ENCODE data around the gene ARID1A.
"Not testable (repeated sequence)": the region's sequence is repeated elsewhere in the genome, so short reads cannot be mapped to it uniquely, and the experiment has no call there.

ARID1A gene

GRCh38 chr1:26695356-26696118 is at the start of gene ARID1A:
Gene ARID1A, plus strand, starts transcription at chr1:26696015. Its CDS starts 389 bp downstream, at chr1:26696404.
- peak; percentile 92 for DNase-seq (ENCODE audit: low read depth in 2 of 2)

GRCh38 chr1:26664802-26665201 is 31.0 kb upstream of the ARID1A start:
- DNase-seq (ENCODE audit: low read depth in 2 of 2): no peak

DNA sequence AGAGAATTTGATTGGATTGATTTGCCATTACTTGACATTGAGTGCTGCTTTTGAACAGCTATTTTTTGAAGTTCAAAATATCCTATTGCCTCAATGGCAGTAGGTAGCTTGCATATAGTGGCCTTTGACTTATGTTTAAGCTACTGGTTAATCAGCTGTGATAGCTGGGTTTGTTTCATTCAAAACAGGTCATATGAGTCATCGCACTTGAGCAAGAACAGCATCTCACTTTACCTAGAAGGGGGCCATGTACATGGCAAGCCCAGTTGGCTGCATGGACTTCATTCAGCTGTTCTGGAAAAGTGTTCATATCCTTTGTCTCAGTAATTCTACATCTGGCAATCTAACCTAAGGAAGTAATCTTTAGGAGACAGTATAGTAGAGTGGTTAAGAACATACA is 29.0 kb upstream of the ARID1A start:
- DNase-seq (ENCODE audit: low read depth in 2 of 2): no peak

DNA sequence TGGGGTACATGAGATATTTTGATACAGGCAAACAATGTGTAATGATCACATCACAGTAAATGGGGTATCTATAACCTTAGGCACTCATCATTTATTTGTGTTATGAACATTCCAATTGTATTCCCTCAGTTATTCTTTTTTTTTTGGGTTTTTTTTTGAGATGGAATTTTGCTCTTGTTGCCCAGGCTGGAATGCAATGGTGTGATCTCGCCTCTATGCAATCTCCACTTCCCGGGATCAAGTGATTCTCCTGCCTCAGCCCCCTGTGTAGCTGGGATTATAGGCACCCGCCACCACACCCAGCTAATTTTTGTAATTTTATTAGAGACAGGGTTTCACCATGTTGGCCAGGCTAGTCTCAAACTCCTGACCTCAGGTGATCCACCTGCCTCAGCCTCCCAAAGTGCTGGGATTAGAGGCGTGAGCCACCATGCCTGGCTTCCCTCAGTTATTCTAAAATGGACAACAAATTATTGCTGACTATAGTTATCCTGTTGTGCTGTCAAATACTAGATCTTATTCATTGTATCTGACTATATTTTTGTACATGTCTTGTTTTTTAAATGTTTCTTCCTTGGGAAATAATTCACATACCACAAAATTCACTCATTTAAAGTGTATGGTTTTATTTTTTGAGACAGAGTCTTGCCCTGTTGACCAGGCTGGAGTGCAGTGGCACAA is 27.6 kb upstream of the ARID1A start:
- not testable (repeated sequence) for DNase-seq (ENCODE audit: low read depth in 2 of 2)

DNA sequence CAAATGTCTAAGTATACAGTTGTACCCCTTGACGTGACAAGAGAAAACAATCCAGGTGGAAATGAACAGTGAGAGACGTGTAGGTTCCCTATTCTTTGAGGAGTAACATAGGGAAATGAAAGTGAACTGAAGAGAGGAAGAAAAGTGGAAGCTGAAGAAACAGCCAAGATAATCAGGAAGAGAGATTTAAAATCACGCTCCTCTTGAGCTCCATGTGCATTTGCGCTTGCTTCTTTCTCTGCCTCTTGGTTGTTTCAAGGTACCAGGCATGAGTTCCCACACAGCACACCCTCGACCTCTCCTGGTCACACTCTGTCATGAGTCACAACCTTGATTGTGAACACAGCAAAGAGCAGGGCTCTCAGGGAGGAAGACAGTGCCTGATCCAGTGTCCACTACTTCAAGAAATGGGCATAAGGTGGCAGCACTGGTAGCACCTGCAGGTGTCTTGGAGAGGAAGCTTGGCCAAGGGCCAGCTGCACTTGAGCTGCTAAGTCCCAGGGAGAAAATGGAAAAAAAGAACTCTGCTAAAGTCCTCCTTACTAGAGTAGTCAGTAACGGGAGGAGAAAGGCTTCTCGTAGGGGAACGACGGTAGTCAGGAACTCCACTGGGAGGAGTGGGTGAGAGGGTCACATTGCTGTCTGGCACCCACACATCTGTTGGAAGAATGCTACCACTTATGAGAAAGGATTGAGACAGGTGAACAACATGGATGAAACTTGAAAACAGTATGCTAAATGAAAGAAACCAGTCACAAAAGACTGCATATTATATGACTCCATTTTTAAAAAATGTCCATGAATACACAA is 18.3 kb upstream of the ARID1A start:
- peak in 1 of 2 donors; percentile 41 for DNase-seq (ENCODE audit: low read depth in 2 of 2)

GRCh38 chr1:26684763-26685508 is 10.9 kb upstream of the ARID1A start:
- no peak for DNase-seq (ENCODE audit: low read depth in 2 of 2)

- DNase-seq (ENCODE audit: low read depth in 2 of 2): no peak
Measured at GRCh38 chr1:26686795-26687194, 9.0 kb upstream of the ARID1A start.

DNA sequence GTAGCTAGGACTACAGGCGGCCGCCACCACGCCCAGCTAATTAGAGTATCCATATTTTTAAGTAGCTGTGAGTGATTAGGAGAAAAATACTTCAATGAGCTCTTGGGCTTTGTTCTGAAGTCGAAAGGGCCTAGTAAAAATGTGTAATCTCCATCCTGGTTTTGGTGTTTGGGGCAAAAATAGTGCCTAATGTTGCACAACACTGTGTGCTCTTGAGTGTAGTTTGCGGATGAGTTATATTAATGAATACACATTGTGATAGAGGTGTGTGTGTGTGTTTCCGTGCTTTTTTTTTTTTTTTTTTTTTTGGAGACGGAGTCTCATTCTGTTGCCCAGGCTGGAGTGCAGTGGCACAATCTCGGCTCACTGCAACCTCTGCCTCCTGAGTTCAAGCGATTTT is 6.3 kb upstream of the ARID1A start:
- no peak for DNase-seq (ENCODE audit: low read depth in 2 of 2)

GRCh38 chr1:26690157-26690556 is 5.7 kb upstream of the ARID1A start:
- DNase-seq (ENCODE audit: low read depth in 2 of 2): no peak

DNA sequence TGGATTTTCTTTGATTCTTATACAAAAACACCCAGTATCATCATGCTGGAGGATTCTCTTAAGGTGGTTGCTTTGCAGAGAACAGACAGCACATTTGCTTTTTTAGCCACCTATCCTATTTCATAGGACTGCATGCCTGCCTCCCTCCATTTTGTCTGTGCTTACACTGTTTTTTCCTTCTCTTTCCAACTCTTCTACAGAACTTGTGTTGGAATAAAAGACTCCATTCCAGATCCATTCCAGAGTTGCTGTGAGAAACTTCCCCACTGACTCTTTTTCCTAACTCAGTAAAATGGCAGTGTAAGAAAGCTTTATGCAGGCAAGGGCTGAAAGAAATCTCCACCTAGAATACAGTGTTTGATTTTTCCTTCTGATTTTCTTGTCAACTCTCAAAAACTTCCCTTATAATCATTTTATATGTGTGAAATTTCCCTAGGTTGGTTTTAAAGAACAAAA is 5.2 kb upstream of the ARID1A start:
- DNase-seq (ENCODE audit: low read depth in 2 of 2): no peak

- peak; percentile 59 to 65 for DNase-seq (ENCODE audit: low read depth in 2 of 2)
Measured at GRCh38 chr1:26692211-26692792, 3.5 kb upstream of the ARID1A start.

GRCh38 chr1:26692793-26693490 is 2.9 kb upstream of the ARID1A start:
- peak; percentile 81 for DNase-seq (ENCODE audit: low read depth in 2 of 2)

GRCh38 chr1:26693599-26694572 is 1.9 kb upstream of the ARID1A start:
- DNase-seq (ENCODE audit: low read depth in 2 of 2): no peak

DNA sequence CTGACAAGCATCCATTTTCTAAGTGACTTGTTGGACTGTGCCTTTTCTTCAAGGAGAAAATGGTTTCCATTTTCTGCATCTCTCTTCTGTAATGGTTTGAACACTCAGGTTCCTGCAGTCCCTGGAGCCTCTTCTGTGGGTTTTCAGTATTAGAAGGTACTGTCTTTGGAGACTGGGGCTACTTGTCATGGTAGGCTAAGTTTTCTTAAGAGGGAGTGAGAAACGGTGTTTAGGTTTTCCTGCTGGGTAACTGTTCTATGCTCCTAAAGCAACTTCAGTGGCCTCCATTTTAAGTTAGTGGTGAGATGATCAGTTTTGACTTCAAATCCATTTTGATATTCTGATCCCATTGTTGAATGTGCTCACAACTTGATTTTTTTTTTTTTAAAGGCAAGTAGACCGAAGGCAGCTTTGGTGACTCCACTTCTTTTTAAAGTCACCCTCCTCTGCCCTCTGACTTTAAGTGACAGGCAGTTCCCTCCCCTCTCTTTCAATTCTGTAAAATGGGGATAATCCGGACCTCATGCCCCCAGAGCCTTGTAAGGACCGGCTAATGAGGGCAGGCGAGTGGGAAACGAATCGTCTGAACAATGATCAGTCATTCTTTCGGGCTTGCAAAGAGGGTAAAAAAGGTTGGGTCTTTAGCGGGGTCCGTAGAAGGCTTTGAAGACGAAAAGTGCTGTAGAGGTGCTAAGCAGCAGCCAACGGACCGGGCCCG is 1.0 kb upstream of the ARID1A start:
- DNase-seq (ENCODE audit: low read depth in 2 of 2): no peak

- peak in 1 of 2 donors; percentile 16 for DNase-seq (ENCODE audit: low read depth in 2 of 2)
Measured at GRCh38 chr1:26696119-26696653, 371 bp downstream of the ARID1A start.

DNA sequence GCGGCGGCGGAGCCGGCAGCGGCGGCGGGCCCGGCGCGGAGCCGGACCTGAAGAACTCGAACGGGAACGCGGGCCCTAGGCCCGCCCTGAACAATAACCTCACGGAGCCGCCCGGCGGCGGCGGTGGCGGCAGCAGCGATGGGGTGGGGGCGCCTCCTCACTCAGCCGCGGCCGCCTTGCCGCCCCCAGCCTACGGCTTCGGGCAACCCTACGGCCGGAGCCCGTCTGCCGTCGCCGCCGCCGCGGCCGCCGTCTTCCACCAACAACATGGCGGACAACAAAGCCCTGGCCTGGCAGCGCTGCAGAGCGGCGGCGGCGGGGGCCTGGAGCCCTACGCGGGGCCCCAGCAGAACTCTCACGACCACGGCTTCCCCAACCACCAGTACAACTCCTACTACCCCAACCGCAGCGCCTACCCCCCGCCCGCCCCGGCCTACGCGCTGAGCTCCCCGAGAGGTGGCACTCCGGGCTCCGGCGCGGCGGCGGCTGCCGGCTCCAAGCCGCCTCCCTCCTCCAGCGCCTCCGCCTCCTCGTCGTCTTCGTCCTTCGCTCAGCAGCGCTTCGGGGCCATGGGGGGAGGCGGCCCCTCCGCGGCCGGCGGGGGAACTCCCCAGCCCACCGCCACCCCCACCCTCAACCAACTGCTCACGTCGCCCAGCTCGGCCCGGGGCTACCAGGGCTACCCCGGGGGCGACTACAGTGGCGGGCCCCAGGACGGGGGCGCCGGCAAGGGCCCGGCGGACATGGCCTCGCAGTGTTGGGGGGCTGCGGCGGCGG is 1.0 kb downstream of the ARID1A start:
- peak; percentile 45 to 54 for DNase-seq (ENCODE audit: low read depth in 2 of 2)

DNA sequence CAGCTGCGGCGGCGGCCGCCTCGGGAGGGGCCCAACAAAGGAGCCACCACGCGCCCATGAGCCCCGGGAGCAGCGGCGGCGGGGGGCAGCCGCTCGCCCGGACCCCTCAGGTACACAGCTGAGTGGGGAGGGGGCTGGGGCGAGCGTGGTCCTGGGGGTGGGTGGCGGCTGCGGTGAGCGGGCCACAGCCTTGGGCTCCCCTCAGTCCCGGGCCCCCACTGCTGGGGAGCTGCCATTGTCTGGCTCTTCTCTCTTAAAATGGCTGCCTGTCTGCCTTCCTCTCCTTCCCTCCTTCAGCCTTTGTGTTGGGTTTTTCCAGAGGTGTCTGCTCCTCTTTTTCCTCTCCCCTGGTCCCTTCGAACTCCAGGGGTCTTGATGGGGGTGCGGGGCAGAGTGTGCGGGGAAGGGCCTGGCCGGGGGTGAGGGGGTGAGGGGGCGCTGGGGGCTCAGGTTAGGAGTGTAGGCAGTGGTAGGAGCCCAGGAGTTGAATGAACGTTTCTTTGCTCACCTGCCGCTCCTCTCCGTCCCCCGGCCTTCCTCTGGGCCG is 1.7 kb downstream of the ARID1A start:
- no peak for DNase-seq (ENCODE audit: low read depth in 2 of 2)

All from stimulated activated CD4-positive, alpha-beta T cell treated with anti-CD3 and anti-CD28 coated beads, Interleukin-4, amount 100 ng/mL, for 48 hours (primary cell).